Uterus (tissue), 2 donors: ENCODE measurements around the gene MRE11.

Source experiments
- CTCF ChIP-seq, 4 experiments: fragments of 200-600 bp in 2 of 4; fragments of 450-650 bp in 2 of 4; sonication (generic) in 2 of 4; IDR thresholded peaks; one replicate each; pipeline ENCODE4 v1.5.1; 2016 to 2019; ENCODE audit warnings: antibody characterized with exemption in 4 of 4, mild to moderate bottlenecking in 2 of 4, moderate library complexity in 1 of 4
- POLR2A ChIP-seq, 2 donors: fragments of 450-650 bp; IDR thresholded peaks; one replicate each; pipeline ENCODE4 v1.6.1; 2016; ENCODE audit warnings: antibody characterized with exemption in 2 of 2, mild to moderate bottlenecking in 1 of 2, moderate library complexity in 1 of 2

DNA sequence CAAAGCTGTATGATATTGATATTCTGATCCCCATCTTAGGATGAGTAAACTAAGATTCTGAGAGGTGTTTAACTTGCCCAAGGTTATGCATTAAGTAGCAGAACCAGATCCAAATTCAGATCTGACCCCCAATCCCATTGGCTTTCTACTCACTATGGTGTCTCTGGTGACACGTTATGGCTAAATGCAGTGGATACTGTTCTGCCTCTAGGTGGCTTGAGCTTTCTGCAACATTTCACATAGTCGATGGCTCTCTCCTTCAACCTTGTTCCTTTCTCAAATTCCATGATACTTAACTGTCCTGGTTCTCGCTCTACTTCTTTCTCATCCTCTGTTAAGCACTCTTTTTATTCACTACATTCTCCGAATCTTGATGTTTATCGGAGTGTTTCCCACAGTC lies 28.0 kb upstream of the MRE11 start:
- no peak for TF ChIP-seq CTCF (IDR thresholded peaks at IDR 0.05)
- TF ChIP-seq POLR2A (IDR thresholded peaks at IDR 0.05), result no peak
